PC-3 (cell line): ENCODE results near the gene ADCK2.

Source experiments
- CTCF ChIP-seq: fragments of 300-600 bp; sonication (generic); conservative IDR thresholded peaks from 2 replicates; pipeline ENCODE4 v1.5.1; 2017; ENCODE audit warnings: antibody characterized with exemption, low read depth, mild to moderate bottlenecking, low read length
- EZH2 ChIP-seq: fragments of 300-600 bp; sonication (generic); IDR thresholded peaks from one replicate; pipeline ENCODE4 v1.6.1; 2017; ENCODE audit warnings: antibody characterized with exemption, mild to moderate bottlenecking, low read length; ENCODE audit not compliant: unreplicated experiment

- no peak for TF ChIP-seq CTCF
- TF ChIP-seq EZH2: no peak
Observed at GRCh38 chr7:140707132-140707531, 34.4 kb downstream of the ADCK2 start.
